B cell (primary cell): ENCODE data around the gene RRP1. TPM values are rescaled to one million over a fixed set of nuclear protein-coding genes. Genes with fewer than 3 reads are reported as not detected.

ENCODE experiments used
- ATAC-seq: fragments of 200-7000 bp; cut with Tn5 transposase; one replicate; pipeline ENCODE4 v1.10.0; 2021; ENCODE audit warnings: low read depth, mild to moderate bottlenecking, moderate number of reproducible peaks, moderate library complexity
- CTCF ChIA-PET: fragments of 350-600 bp; sonication (Branson Sonifier 250); formaldehyde crosslinking; loops from one replicate; lab custom pipeline; 2021; ENCODE audit warnings: antibody characterized with exemption, inconsistent platforms; lab: Charles Lee
- POLR2A ChIA-PET: fragments of 350-600 bp; sonication (Branson Sonifier 250); formaldehyde crosslinking; loops from one replicate; lab custom pipeline; 2021; ENCODE audit warnings: antibody characterized with exemption; lab: Charles Lee
- DNase-seq: peaks from one replicate; pipeline ENCODE4 v3.0.0; 2013
- H2AFZ ChIP-seq: 2 replicates; pipeline ENCODE4 v1.6.1; 2012; ENCODE audit warnings: mild to moderate bottlenecking, low read depth, low read length; ENCODE audit not compliant: insufficient read depth, poor library complexity, severe bottlenecking
- H3K27ac ChIP-seq, 2 donors: 1 replicate in 1 of 2; 2 replicates in 1 of 2; pipeline ENCODE4 v1.5.1; 2012 to 2013; ENCODE audit warnings: low read length in 2 of 2, mild to moderate bottlenecking in 2 of 2, moderate library complexity in 1 of 2
- H3K27me3 ChIP-seq, 4 experiments: fragments of 200-600 bp in 1 of 4; sonication (generic) in 1 of 4; replicated peaks in 1 of 4; 1 replicate in 2 of 4; 2 replicates in 2 of 4; pipeline versions ENCODE4 v1.6.1 to v1.7.0; 2013 to 2016; ENCODE audit warnings: low read length in 3 of 4, mild to moderate bottlenecking in 2 of 4, mixed read lengths in 1 of 4, moderate library complexity in 1 of 4; ENCODE audit not compliant: insufficient read depth in 4 of 4, control insufficient read depth in 3 of 4; ENCODE audit errors: control extremely low read depth in 1 of 4
- H3K36me3 ChIP-seq, 2 experiments: replicated peaks in 1 of 2; 1 replicate in 1 of 2; 2 replicates in 1 of 2; pipeline versions ENCODE4 v1.6.1 to v1.7.1; 2013; ENCODE audit warnings: low read length in 1 of 2; ENCODE audit not compliant: insufficient read depth in 2 of 2, control insufficient read depth in 1 of 2; ENCODE audit errors: control extremely low read depth in 1 of 2, extremely low read depth in 1 of 2
- H3K4me1 ChIP-seq, 2 donors: fragments of 200-600 bp in 1 of 2; sonication (generic) in 1 of 2; 1 replicate in 1 of 2; 2 replicates in 1 of 2; pipeline versions ENCODE4 v1.5.1 to v1.6.1; 2013 to 2017; ENCODE audit warnings: low read length in 2 of 2; ENCODE audit not compliant: control insufficient read depth in 2 of 2, insufficient read depth in 2 of 2
- H3K4me2 ChIP-seq: replicated peaks from 2 replicates; pipeline ENCODE3; 2012; ENCODE audit warnings: mild to moderate bottlenecking, low read depth, low read length; ENCODE audit not compliant: poor library complexity, severe bottlenecking
- H3K4me3 ChIP-seq, 5 experiments: fragments of 200-600 bp in 1 of 5; sonication (generic) in 1 of 5; 1 replicate in 3 of 5; 2 replicates in 2 of 5; pipeline versions ENCODE4 v1.5.1 to v1.7.0; 2011 to 2016; ENCODE audit warnings: low read length in 4 of 5, mild to moderate bottlenecking in 4 of 5, low read depth in 2 of 5, control low read depth in 1 of 5, moderate library complexity in 1 of 5; ENCODE audit not compliant: insufficient read depth in 1 of 5; ENCODE audit errors: control extremely low read depth in 1 of 5, extremely low read depth in 1 of 5
- H3K79me2 ChIP-seq: fragments of 200-600 bp; sonication (generic); one replicate; pipeline ENCODE4 v1.6.0; 2016; ENCODE audit warnings: low read length; ENCODE audit not compliant: control insufficient read depth, insufficient read depth
- H3K9ac ChIP-seq: fragments of 200-600 bp; sonication (generic); 2 replicates; pipeline ENCODE4 v1.6.1; 2017; ENCODE audit warnings: mild to moderate bottlenecking, low read length, moderate library complexity
- H3K9me3 ChIP-seq, 3 donors: one replicate each; pipeline versions ENCODE4 v1.6.1 to v1.7.1; 2013; ENCODE audit warnings: low read length in 2 of 3; ENCODE audit not compliant: control insufficient read depth in 2 of 3, insufficient read depth in 1 of 3; ENCODE audit errors: control extremely low read depth in 1 of 3
- H4K20me1 ChIP-seq: 2 replicates; pipeline ENCODE4 v1.6.0; 2012; ENCODE audit warnings: mild to moderate bottlenecking, low read length; ENCODE audit not compliant: insufficient read depth, control insufficient read depth, poor library complexity, severe bottlenecking
- H3K27ac Mint-ChIP-seq: one replicate; pipeline ENCODE4 v1.8.0; 2021; ENCODE audit warnings: mixed read lengths
- H3K27me3 Mint-ChIP-seq: one replicate; pipeline ENCODE4 v1.8.0; 2021; ENCODE audit warnings: mixed read lengths
- H3K4me1 Mint-ChIP-seq: one replicate; pipeline ENCODE4 v1.8.0; 2021; ENCODE audit warnings: mixed read lengths
- H3K4me3 Mint-ChIP-seq: one replicate; pipeline ENCODE4 v1.8.0; 2021; ENCODE audit warnings: mixed read lengths
- H3K9me3 Mint-ChIP-seq: one replicate; pipeline ENCODE4 v1.8.0; 2022; ENCODE audit warnings: mixed read lengths; ENCODE audit not compliant: insufficient read depth
- EZH2 ChIP-seq: IDR thresholded peaks from 2 replicates; pipeline ENCODE4 v1.6.1; 2012; ENCODE audit warnings: borderline replicate concordance, low read depth, mild to moderate bottlenecking, moderate library complexity, low read length; ENCODE audit not compliant: insufficient read depth, poor library complexity, severe bottlenecking
- WGBS: methylation state at CpG from one replicate; pipeline ENCODE4 v1.1.5; 2013; ENCODE audit warnings: missing lambda C conversion rate; ENCODE audit not compliant: insufficient coverage; 5-methylcytosine and 5-hydroxymethylcytosine counted together
- intact Hi-C: fragments of 100-400 bp; cut with micrococcal nuclease; formaldehyde crosslinking; loops from one replicate; pipeline ENCODE4 v1.10.0; 2022
- polyA plus RNA-seq: library from polyadenylated mRNA; depleted of rRNA; stranded (reverse); fragments of >200 nt; gene quantifications from 2 replicates; pipeline ENCODE4 v1.2.3, GENCODE V29; 2012
- total RNA-seq, 2 donors: library from RNA; stranded (reverse); fragments of 120-200 nt in 1 of 2; gene quantifications; 1 replicate in 1 of 2; 2 replicates in 1 of 2; pipeline versions ENCODE4 v1.2.3 to v1.2.4, GENCODE V29; 2013 to 2022
- TF ChIP-seq, protein P1 (sequence below): fragments of 200-600 bp; IDR thresholded peaks from one replicate; pipeline ENCODE4 v1.8.0; 2022; ENCODE audit warnings: antibody characterized with exemption, mild to moderate bottlenecking

RRP1 gene
- total and polyA plus RNA-seq, 2 donors (not counting 1 experiment from before 2014, with no cell fraction given): 9.6 to 27.8 TPM

- Histone ChIP-seq H3K27ac (no peak overlapping the region), H3K9me3 (no peaks in the 10 kb centered on the region), H3K9ac (no peak overlapping the region), H4K20me1 (no peaks in the 10 kb centered on the region), H3K4me2 (no peak overlapping the region), H3K36me3 (peaks cover 0 to 15% of the 10 kb centered on the region in 2 experiments), H3K4me3 (no peak overlapping the region), H3K27me3 (no peaks in the 10 kb centered on the region), H3K4me1 (no peaks in the 10 kb centered on the region), H2AFZ (no peak overlapping the region), H3K79me2 (no peaks in the 10 kb centered on the region)
- no peaks in the 10 kb centered on the region for H3K27me3 Mint-ChIP-seq
- no peaks in the 10 kb centered on the region for H3K9me3 Mint-ChIP-seq
- H3K27ac Mint-ChIP-seq: no peak overlapping the region
- ChIA-PET POLR2A (no interaction called here), CTCF (no interaction called here)
- no peaks in the 10 kb centered on the region for H3K4me1 Mint-ChIP-seq
- DNase-seq: no peak
- 90% methylated on average over 21 of the region's 22 CpGs for WGBS
- ATAC-seq: no peak
- TF ChIP-seq, protein P1, sequence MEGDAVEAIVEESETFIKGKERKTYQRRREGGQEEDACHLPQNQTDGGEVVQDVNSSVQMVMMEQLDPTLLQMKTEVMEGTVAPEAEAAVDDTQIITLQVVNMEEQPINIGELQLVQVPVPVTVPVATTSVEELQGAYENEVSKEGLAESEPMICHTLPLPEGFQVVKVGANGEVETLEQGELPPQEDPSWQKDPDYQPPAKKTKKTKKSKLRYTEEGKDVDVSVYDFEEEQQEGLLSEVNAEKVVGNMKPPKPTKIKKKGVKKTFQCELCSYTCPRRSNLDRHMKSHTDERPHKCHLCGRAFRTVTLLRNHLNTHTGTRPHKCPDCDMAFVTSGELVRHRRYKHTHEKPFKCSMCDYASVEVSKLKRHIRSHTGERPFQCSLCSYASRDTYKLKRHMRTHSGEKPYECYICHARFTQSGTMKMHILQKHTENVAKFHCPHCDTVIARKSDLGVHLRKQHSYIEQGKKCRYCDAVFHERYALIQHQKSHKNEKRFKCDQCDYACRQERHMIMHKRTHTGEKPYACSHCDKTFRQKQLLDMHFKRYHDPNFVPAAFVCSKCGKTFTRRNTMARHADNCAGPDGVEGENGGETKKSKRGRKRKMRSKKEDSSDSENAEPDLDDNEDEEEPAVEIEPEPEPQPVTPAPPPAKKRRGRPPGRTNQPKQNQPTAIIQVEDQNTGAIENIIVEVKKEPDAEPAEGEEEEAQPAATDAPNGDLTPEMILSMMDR: no peak
- no peak for TF ChIP-seq EZH2
- no peak overlapping the region for H3K4me3 Mint-ChIP-seq
- intact Hi-C loops: no loop called here
Observed at GRCh38 chr21:43760391-43760958, 28.9 kb upstream of the RRP1 start.

DNA sequence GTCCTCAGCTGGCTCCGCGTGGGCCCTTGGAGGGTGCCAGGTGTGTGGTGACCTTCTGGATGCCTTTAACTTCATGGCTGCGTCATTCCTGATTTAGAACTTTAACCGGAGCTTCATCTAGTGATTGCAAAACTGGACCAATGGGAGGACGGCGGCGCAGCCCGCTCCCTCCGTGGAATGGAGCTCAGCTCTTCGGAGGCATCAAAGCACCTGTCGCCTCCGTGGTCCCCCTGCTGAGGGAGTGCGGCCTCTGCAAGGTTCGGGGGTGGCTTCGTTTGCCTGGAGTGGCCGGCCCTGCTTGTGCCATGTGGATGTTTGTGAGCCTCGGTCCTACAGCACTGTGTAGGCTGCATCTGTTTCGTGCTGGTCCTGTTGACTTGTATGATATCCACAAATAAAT, 27.5 kb upstream of the RRP1 start:
- WGBS: 98% methylated on average over 16 of the region's 18 CpGs
- DNase-seq (no peak), ATAC-seq (no peak)
- intact Hi-C loops: no loop called here
- Mint-ChIP-seq H3K27ac (no peak overlapping the region), H3K9me3 (no peaks in the 10 kb centered on the region), H3K4me1 (no peaks in the 10 kb centered on the region), H3K4me3 (no peak overlapping the region), H3K27me3 (no peaks in the 10 kb centered on the region)
- no peak overlapping the region for H3K4me2 ChIP-seq
- H4K20me1 ChIP-seq: no peaks in the 10 kb centered on the region
- CTCF ChIA-PET: no interaction called here
- H3K27ac ChIP-seq: no peak overlapping the region
- H3K4me3 ChIP-seq: no peak overlapping the region
- POLR2A ChIA-PET: interaction anchor here (0.6 kb wide), 1 partner anchor 15 kb away, joined by 3 read pairs; no protein-coding TSS in a partner anchor
- no peaks in the 10 kb centered on the region for H3K4me1 ChIP-seq
- H2AFZ ChIP-seq: no peak overlapping the region
- H3K9me3 ChIP-seq: no peaks in the 10 kb centered on the region
- H3K79me2 ChIP-seq: no peaks in the 10 kb centered on the region
- TF ChIP-seq EZH2: no peak
- TF ChIP-seq, protein P1: no peak
- no peaks in the 10 kb centered on the region for H3K27me3 ChIP-seq
- H3K36me3 ChIP-seq: peaks cover 0 to 6% of the 10 kb centered on the region in 2 experiments
- H3K9ac ChIP-seq: no peak overlapping the region
